Gastroesophageal sphincter (tissue), 3 donors: ENCODE results near the gene DCLK1.

Source experiments
- CTCF ChIP-seq, 4 experiments: fragments of 200-600 bp in 2 of 4; fragments of 450-650 bp in 2 of 4; sonication (generic) in 1 of 4; IDR thresholded peaks; one replicate each; pipeline ENCODE4 v1.5.1; 2017 to 2019; ENCODE audit warnings: antibody characterized with exemption in 4 of 4, mild to moderate bottlenecking in 2 of 4, moderate library complexity in 2 of 4
- EP300 ChIP-seq: sonication (generic); formaldehyde crosslinking; IDR thresholded peaks from one replicate; pipeline ENCODE4 v1.6.1; 2017; ENCODE audit warnings: antibody characterized with exemption, mild to moderate bottlenecking
- POLR2A ChIP-seq, 2 donors: fragments of 450-650 bp; IDR thresholded peaks; one replicate each; pipeline ENCODE4 v1.6.1; 2017; ENCODE audit warnings: antibody characterized with exemption in 2 of 2, mild to moderate bottlenecking in 2 of 2, moderate library complexity in 1 of 2
- POLR2AphosphoS5 ChIP-seq: sonication (generic); formaldehyde crosslinking; IDR thresholded peaks from one replicate; pipeline ENCODE4 v1.6.1; 2017; ENCODE audit warnings: antibody characterized with exemption

- TF ChIP-seq POLR2A (IDR thresholded peaks at IDR 0.05), result no peak
- no peak for TF ChIP-seq CTCF (IDR thresholded peaks at IDR 0.05)
- peak; percentile 47 for TF ChIP-seq POLR2AphosphoS5
- no peak for TF ChIP-seq EP300
Measured at GRCh38 chr13:35817642-35818607, 313.3 kb downstream of the DCLK1 start.
